ENCODE results near the gene TBPL2. TPM values are rescaled to one million over a fixed set of nuclear protein-coding genes. Genes with fewer than 3 reads are reported as not detected.
A peak's percentile ranks its signal among the peaks of the same experiment; 100 is the strongest.

Gene TBPL2
- total RNA-seq, 1 experiment from 2014 or later = not detected

GRCh38 chr14:55382483-55382882, 57.9 kb downstream of the TBPL2 start:
- Mint-ChIP-seq H3K27me3 (ENCODE audit: low read depth) (no peaks in the 10 kb centered on the region), H3K4me3 (no peak overlapping the region), H3K27ac (peak overlapping the region in 1 of 3 experiments; percentile 37; a peak in 1 of 7 replicates), H3K4me1 (peaks cover 7 to 9% of the 10 kb centered on the region in 2 experiments), H3K9me3 (no peaks in the 10 kb centered on the region), H3K36me3 (ENCODE audit: insufficient read depth in 1 of 3, low read depth in 3 of 3) (peaks cover 2 to 26% (median 24%) of the 10 kb centered on the region in 3 experiments; a peak in 6 of 7 replicates)
- Histone ChIP-seq H3K56ac (ENCODE audit: insufficient read length, low read depth, low read length) (no peak overlapping the region), H3T11ph (ENCODE audit: low read length) (no peak overlapping the region), H3K23ac (ENCODE audit: insufficient read length, low read depth, low read length) (no peak overlapping the region), H2AK5ac (ENCODE audit: insufficient read length, low read length) (no peak overlapping the region), H3K18ac (ENCODE audit: insufficient read length, low read depth, low read length) (no peak overlapping the region), H3K4ac (ENCODE audit: low read depth, low read length) (no peak overlapping the region), H4K8ac (replicated peaks; ENCODE audit: insufficient read length, low read depth, low read length) (no peak overlapping the region), H3K79me1 (ENCODE audit: insufficient read depth, low read depth, low read length, poor library complexity, severe bottlenecking) (no peaks in the 10 kb centered on the region), H2BK12ac (ENCODE audit: insufficient read length, low read depth, low read length) (no peak overlapping the region), H2AFZ (ENCODE audit: low read length) (no peak overlapping the region), H3K4me2 (ENCODE audit: insufficient read depth, insufficient read length, low read length) (no peak overlapping the region), H2BK15ac (ENCODE audit: low read depth, low read length) (no peak overlapping the region), H3K9ac (ENCODE audit: extremely low read depth, insufficient read length, low read length) (no peak overlapping the region), H3K79me2 (ENCODE audit: insufficient read depth, low read length) (no peaks in the 10 kb centered on the region), H2BK5ac (ENCODE audit: insufficient read length, low read length) (no peak overlapping the region), H4K5ac (ENCODE audit: insufficient read length, low read depth, low read length) (no peak overlapping the region), H3K14ac (ENCODE audit: insufficient read depth, low read length) (no peak overlapping the region), H3K23me2 (ENCODE audit: insufficient read length, low read depth, low read length, poor library complexity, severe bottlenecking) (no peaks in the 10 kb centered on the region), H3K4me1 (ENCODE audit: insufficient read depth, low read length) (no peaks in the 10 kb centered on the region), H3K27me3 (ENCODE audit: insufficient read depth, low read length) (no peaks in the 10 kb centered on the region), H4K91ac (ENCODE audit: insufficient read length, low read depth, low read length) (no peak overlapping the region), H4K20me1 (ENCODE audit: control insufficient read depth, insufficient read depth, insufficient read length) (no peaks in the 10 kb centered on the region), H2BK120ac (ENCODE audit: low read depth, low read length, poor library complexity, severe bottlenecking) (no peak overlapping the region), H2BK20ac (ENCODE audit: low read depth, low read length, poor library complexity, severe bottlenecking) (no peak overlapping the region), H3K9me3 (ENCODE audit: control insufficient read depth, low read depth, low read length) (no peaks in the 10 kb centered on the region), H3K27ac (ENCODE audit: insufficient read length, low read depth, low read length) (no peak overlapping the region)
- DNase-seq = no peak
- TF ChIP-seq CTCF (conservative IDR thresholded peaks at IDR 0.05) = no peak
- no CpG with 5 or more reads among the region's 4 CpGs for WGBS (ENCODE audit: extremely low coverage, insufficient read length, low lambda C conversion rate)
